AG20443 (cell line): ENCODE data around the gene UBE2L6.
"Not testable (repeated sequence)": the region's sequence is repeated elsewhere in the genome, so short reads cannot be mapped to it uniquely, and the experiment has no call there.

Source experiments
- DNase-seq: peaks from one replicate; pipeline ENCODE4 v3.0.0; 2012; ENCODE audit warnings: low spot score, mixed read lengths

UBE2L6 gene

GRCh38 chr11:57566905-57567514 is 462 bp downstream of the UBE2L6 start:
- peak; percentile 20 for DNase-seq

GRCh38 chr11:57566005-57566904 is 1.2 kb downstream of the UBE2L6 start:
- DNase-seq, result peak; percentile 56

GRCh38 chr11:57562596-57562995 is 4.9 kb downstream of the UBE2L6 start:
- no peak for DNase-seq

- DNase-seq, result no peak
Observed at GRCh38 chr11:57560146-57560545, 7.3 kb downstream of the UBE2L6 start.

- no peak for DNase-seq
Observed at GRCh38 chr11:57556041-57556440, 11.4 kb downstream of the UBE2L6 start.

GRCh38 chr11:57555393-57555792 is 12.1 kb downstream of the UBE2L6 start:
- no peak for DNase-seq

GRCh38 chr11:57552479-57552878 is 15.0 kb downstream of the UBE2L6 start:
- no peak for DNase-seq

- no peak for DNase-seq
Observed at GRCh38 chr11:57551941-57552340, 15.5 kb downstream of the UBE2L6 start.

GRCh38 chr11:57549983-57550382 is 17.5 kb downstream of the UBE2L6 start:
- DNase-seq, result no peak

- DNase-seq, result no peak
Observed at GRCh38 chr11:57547854-57548377, 19.6 kb downstream of the UBE2L6 start.

GRCh38 chr11:57546869-57547475 is 20.5 kb downstream of the UBE2L6 start:
- peak; percentile 80 for DNase-seq

- no peak for DNase-seq
Observed at GRCh38 chr11:57546451-57546850, 21.0 kb downstream of the UBE2L6 start.

GRCh38 chr11:57545883-57546282 is 21.6 kb downstream of the UBE2L6 start:
- no peak for DNase-seq

- DNase-seq, result no peak
Observed at GRCh38 chr11:57544566-57544965, 22.9 kb downstream of the UBE2L6 start.

- no peak for DNase-seq
Observed at GRCh38 chr11:57543593-57543992, 23.9 kb downstream of the UBE2L6 start.

GRCh38 chr11:57542582-57542981 is 24.9 kb downstream of the UBE2L6 start:
- no peak for DNase-seq

GRCh38 chr11:57541169-57541568 is 26.3 kb downstream of the UBE2L6 start:
- DNase-seq, result no peak

- DNase-seq, result no peak
Observed at GRCh38 chr11:57539342-57539741, 28.1 kb downstream of the UBE2L6 start.

GRCh38 chr11:57536947-57537619 is 30.4 kb downstream of the UBE2L6 start, which contains the start of gene SMTNL1:
Gene SMTNL1, plus strand, starts transcription at chr11:57537595. Its CDS starts 5,048 bp downstream, at chr11:57542643.
- DNase-seq, result no peak

GRCh38 chr11:57534449-57534848 is 33.0 kb downstream of the UBE2L6 start:
- not testable (repeated sequence) for DNase-seq

- DNase-seq, result peak; percentile 95
Observed at GRCh38 chr11:57530596-57531507, 36.6 kb downstream of the UBE2L6 start, which contains the start of gene TIMM10. Gene TIMM10, minus strand, starts transcription at chr11:57530754. Its CDS starts 565 bp downstream, at chr11:57530189.
